A673 (cell line): Measurements from ENCODE around the gene PPP1R14B. TPM values are rescaled to one million over a fixed set of nuclear protein-coding genes. Genes with fewer than 3 reads are reported as not detected.

ENCODE experiments used
- total RNA-seq: library from RNA; stranded (reverse); gene quantifications from 2 replicates; pipeline ENCODE4 v1.2.3, GENCODE V29; 2021

The PPP1R14B gene
- total RNA-seq, 1 experiment from 2014 or later, result 378 TPM

Other genes starting within 250 kb of the PPP1R14B start
- 0.45 and 1.9 TPM in 2 replicates for gene FLRT1, start 211.0 kb downstream of the PPP1R14B start, total RNA-seq
- gene MACROD1, start 80.8 kb downstream of the PPP1R14B start, total RNA-seq, result 28.7 and 32.6 TPM in 2 replicates
- 565 and 577 TPM in 2 replicates for gene STIP1, start 60.8 kb downstream of the PPP1R14B start, total RNA-seq
- 99.3 and 99.4 TPM in 2 replicates for gene FERMT3, start 40.2 kb downstream of the PPP1R14B start, total RNA-seq
- 43.6 and 59.6 TPM in 2 replicates for gene TRPT1, start 20.8 kb downstream of the PPP1R14B start, total RNA-seq
- 72.4 and 73.8 TPM in 2 replicates for gene NUDT22, start 20.7 kb downstream of the PPP1R14B start, total RNA-seq
- gene DNAJC4, start 16.4 kb downstream of the PPP1R14B start, total RNA-seq, result 20.2 and 23.9 TPM in 2 replicates
- 93.3 and 108 TPM in 2 replicates for gene VEGFB, start 12.4 kb downstream of the PPP1R14B start, total RNA-seq
- 57.5 and 63.1 TPM in 2 replicates for gene FKBP2, start 5.8 kb downstream of the PPP1R14B start, total RNA-seq
- 45.3 and 51.1 TPM in 2 replicates for gene PLCB3, start 4.6 kb upstream of the PPP1R14B start, total RNA-seq
- 48.4 and 62.2 TPM in 2 replicates for gene BAD, start 37.7 kb upstream of the PPP1R14B start, total RNA-seq
- 47.9 and 56.6 TPM in 2 replicates for gene GPR137, start 38.9 kb upstream of the PPP1R14B start, total RNA-seq
- 0.26 TPM in 1 of 2 replicates, not detected in the other for gene KCNK4, start 44.4 kb upstream of the PPP1R14B start, total RNA-seq
- 1.4 TPM in 1 of 2 replicates, not detected in the other for gene CATSPERZ, start 53.4 kb upstream of the PPP1R14B start, total RNA-seq
- gene ESRRA, start 58.6 kb upstream of the PPP1R14B start, total RNA-seq, result 56.2 and 63.8 TPM in 2 replicates
- gene TRMT112, start 70.6 kb upstream of the PPP1R14B start, total RNA-seq, result 254 and 270 TPM in 2 replicates
- gene PRDX5, start 71.2 kb upstream of the PPP1R14B start, total RNA-seq, result 206 and 221 TPM in 2 replicates
- gene CCDC88B, start 93.3 kb upstream of the PPP1R14B start, total RNA-seq, result 0.47 and 0.76 TPM in 2 replicates
- gene RPS6KA4, start 112.2 kb upstream of the PPP1R14B start, total RNA-seq, result 22.9 and 24.5 TPM in 2 replicates